GM19397 (cell line): Measurements from ENCODE around the gene DIS3L2.
"Not testable (repeated sequence)": the region's sequence is repeated elsewhere in the genome, so short reads cannot be mapped to it uniquely, and the experiment has no call there.

Source experiments
- ATAC-seq: cut with Tn5 transposase; IDR thresholded peaks from one replicate; pipeline ENCODE4 v1.9.1; 2021; ENCODE audit warnings: mild to moderate bottlenecking, moderate library complexity; ENCODE audit not compliant: unreplicated experiment

DIS3L2 gene

DNA sequence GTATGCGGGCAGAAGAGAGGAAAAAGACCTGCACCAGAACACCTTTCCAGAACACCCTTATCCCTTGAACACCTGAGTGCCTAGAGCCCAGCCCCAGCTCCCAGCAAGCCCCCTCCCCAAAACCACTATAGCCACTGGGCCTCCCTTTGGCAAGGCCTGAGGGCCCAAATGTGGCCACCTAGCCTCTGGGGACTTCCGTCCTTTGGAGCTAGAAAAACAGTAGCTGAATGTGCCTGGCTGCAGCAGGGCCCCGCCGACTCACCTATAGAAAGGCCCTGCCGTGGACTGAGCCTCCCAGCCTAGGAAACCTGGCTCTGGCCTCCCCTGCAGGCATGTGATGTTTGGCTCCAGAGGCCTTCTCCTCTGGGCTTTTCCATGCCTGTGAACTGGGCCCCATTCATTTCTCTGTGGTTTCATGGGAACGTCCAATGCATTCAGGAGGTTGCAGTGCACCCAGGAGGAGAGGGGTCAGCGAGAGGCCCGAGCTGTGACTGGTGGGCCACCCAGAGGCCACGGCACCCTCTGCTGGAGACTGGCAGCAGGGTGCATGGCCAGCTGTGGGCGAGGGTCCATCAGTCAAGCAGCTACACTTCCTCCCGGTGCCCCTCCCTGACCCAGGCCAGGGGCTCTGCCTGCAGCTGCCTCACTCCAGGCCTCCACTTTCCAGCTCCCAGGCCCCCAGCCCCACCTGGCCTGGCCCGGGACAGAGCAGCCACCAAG lies 401.7 kb downstream of the DIS3L2 start:
- not testable (repeated sequence) for ATAC-seq

DNA sequence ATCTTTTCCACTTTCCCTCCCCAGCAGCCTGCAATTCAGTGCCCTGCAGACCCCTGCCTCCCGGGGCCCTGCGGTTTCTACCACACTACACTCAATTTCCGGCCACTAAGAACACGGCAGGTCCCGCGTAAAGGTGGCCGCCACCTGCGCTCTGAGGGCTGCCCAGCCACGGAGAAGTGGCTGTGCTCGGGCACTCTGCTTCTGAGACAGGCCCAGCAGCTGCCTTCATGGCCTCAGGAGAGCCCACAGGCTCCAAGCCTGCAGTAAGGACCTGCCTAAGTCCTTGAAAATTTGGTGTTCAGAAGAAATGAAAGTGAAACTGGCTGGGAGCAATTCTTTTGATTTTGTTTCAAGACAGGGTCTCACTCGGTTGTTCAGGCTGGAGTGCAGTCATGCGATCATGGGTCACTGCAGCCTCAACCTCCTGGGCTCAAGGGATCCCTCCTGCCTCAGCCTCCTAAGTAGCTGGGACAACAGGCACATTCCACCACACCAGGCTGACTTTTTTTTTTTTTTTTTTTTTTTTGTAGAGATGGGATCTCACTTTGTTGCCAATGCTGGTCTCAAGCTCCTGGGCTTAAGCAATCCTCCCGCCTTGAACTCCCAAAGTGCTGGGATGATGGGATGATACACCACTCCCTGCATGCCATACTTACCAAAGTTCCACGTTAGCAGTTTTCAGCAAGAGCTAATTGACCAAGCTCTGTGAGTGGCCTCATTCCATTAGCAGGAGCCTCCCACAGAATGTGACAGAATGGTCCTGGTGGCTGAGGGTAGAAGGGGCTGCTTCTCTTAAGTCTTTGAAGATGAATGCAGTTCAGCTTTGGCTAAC lies 402.5 kb downstream of the DIS3L2 start:
- ATAC-seq = no peak

DNA sequence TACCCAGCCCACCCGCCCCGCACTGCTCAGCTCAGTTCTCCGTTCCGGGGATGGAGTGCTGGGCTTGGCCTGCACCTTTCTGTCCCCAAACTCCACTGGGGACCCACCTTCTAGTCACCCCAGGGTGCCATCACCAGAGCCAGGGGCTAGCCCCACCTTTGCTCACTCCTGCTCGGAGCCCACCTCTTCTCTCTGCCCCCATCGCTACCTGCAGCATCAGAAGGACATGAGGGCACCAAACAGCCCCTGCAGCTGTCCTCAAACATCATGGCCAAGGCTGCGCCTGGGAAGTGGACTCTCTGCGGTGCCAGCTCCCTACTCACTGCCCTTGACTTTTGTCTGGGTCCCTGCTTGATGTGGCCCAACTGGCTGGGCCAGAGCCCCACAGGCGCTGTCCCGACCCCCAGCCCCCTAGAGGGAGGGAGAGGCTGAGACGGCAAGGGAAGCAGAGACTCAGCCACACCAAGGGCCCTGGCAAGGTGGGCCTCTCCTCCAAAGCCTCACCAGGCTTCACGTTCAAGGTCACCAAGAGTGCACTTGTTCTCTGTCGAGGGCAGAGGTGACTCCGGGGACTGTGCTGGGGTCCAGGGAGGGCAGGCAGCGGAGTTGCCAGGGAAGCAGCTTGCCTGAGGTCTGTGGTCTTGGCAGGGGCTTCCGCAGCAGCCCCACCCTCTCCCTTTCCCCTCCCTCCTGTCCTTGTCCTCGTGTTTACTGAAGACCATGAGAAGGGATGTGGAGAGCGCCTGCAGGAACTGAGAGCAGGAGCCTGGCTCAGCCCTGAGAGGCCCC lies 403.5 kb downstream of the DIS3L2 start:
- not testable (repeated sequence) for ATAC-seq

DNA sequence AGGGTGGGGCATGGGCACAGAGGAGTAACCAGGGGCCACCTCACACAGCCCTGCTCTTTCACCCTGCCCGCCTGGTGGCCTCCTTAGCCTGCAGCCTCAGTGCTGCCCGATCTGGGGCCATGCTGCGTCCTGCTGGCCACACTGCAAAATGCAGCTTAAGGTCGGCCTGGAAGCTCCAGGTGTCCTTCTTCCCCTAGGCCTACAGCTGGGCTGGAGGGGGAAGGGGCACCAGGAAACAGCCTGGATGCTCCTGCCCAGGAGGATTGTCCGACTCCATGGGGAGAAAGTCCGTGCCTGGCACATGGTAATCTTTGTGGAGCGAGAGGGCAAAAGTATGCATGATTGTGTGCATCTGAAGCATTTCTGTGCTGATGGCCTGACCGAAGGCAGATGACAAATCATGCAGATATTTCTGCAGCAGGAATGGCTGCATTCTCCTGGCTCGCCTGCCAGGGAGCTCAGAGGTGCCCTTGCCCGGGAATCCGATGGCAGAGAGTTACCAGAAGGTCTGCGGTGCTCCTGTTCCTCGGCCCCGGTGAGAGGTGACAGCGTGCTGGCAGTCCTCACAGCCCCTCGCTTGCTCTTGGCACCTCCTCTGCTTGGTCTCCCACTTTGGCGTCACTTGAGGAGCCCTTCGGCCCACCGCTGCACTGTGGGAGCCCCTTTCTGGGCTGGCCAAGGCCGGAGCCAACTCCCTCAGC lies 404.3 kb downstream of the DIS3L2 start:
- ATAC-seq = no peak

DNA sequence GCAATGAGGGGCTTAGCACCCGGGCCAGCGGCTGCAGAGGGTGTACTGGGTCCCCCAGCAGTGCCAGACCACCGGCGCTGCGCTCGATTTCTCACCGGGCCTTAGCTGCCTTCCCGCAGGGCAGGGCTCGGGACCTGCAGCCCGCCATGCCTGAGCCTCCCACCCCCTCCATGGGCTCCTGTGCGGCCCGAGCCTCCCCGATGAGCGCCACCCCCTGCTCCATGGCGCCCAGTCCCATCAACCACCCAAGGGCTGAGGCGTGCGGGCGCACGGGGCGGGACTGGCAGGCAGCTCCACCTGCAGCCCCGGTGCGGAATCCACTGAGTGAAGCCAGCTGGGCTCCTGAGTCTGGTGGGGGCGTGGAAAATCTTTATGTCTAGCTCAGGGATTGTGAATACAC lies 404.9 kb downstream of the DIS3L2 start:
- not testable (repeated sequence) for ATAC-seq

DNA sequence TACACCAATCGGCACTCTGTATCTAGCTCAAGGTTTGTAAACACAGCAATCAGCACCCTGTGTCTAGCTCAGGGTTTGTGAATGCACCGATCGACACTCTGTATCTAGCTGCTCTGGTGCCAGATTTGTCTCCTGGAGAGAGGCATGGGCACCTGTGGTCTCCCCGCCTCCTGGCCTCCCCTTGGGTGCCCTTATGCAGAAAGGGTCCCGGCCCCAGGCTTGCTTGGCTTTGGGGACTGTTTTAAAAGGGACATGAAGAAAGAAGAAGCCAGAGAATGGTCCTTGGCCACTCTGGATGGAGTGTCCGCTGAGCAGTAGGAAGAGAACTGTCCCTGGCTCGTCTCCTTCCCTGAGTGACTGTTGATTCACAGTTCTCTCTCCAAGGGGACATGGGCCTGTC lies 405.5 kb downstream of the DIS3L2 start:
- ATAC-seq = no peak

DNA sequence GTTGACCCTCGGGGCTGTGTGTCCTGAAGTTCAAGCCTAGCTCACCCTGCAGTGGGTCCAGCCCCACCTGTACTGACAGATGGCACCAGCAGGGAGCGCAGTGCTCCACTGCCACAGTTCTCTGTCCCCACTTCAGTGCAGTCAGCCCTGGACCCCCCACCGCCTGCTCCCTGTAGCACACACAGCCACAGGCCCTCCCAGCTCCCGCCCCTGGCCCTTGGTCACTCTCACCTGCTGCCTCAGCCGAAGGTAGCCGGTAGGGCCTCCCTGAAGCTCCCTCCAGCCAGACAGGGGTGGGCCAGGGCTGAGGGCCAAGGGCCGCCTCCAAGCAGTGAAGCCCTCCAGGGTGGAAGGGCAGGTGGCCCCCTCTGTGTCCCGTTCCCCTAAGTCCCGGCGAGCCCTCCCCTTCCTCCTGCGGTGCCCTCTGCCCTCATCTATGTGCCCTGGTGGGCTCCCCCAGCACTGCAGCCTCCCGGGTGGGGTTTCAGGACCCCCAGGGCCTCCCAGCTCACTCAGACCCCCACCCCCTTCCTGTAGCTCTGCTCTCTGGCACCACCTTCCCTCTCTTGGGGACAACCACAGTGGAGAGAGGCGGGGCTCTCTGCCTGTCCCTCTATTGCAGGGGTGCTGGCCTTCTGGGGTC lies 406.2 kb downstream of the DIS3L2 start:
- no peak for ATAC-seq

DNA sequence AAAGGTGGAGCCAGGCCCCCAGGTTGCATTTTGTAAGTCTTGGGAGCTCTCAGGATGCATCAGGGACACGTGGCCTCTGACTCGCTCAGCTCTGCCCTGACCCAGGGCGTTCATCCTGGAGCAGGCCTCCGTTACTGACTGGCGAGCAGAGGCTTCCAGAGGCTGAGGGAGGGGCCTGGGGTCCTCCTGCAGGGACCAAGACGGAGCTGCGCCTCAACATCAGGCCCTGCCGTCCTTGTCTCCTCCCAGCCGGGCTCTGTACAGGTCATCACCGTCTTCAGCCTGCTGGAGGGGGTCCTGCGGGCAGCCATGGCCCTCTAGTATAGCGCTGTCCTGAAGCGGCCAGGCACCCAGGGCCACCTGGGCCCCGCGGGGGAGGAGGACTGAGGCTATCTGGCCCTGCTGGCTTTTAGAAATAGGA lies 406.8 kb downstream of the DIS3L2 start:
- no peak for ATAC-seq

DNA sequence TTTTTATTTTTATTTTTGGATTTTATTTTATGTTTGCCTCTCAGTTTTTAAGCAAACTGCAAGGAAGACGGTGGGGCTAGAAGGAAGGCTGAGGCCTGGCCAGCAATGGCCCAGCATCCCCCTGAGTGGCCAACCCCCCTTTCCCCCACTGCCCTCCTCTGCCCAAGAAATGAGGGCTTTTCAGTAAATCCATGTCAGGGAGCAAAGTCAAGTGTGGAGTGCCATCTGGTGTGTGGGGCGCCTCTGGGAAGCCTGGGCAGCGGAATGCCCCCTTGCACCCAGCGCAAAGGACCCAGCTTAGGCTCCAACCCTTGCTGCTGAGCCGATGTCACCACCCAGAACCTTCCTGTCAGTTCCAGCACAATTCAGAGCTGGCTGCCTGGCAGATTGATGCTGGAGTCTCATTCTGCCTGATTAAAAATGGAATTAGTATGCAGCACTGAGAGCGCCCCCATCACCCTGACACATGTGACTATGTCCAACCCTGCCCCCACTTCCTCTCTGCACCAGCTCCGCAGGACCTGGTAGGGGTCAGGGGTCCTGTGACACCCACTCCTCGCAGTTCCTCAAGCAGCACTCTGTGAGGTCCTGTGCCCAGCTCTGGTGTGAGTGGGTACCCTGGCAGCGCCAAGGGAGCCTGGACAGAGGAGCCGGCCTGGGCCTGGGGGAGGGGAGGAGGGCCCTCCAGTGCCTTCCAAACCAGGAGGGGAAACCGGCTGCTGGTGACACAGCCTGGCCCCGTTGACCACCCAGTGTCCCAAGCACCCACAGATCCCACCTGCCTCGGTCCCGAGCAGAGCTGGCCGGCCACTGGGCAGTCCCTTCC lies 407.8 kb downstream of the DIS3L2 start:
- ATAC-seq = no peak

DNA sequence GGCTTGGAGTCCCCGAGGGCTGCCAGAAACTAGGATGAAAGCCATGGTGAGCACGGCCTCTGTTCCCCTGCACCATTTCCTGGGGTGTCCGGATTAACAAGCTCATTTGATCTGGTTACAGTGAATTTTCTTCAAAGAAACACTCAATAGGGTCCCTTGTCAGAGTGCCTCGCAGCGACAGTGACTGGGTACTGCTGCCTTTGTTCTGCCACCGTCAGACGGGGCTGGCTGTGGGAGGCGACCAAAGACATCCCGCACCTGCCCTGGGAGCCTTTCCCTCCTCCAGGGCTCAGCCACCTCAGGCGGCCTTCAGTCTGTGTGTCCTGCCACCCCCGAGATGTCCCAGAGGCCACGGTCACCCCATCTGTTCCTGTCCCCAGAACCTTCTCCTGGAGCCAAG lies 408.5 kb downstream of the DIS3L2 start:
- ATAC-seq = not testable (repeated sequence)

DNA sequence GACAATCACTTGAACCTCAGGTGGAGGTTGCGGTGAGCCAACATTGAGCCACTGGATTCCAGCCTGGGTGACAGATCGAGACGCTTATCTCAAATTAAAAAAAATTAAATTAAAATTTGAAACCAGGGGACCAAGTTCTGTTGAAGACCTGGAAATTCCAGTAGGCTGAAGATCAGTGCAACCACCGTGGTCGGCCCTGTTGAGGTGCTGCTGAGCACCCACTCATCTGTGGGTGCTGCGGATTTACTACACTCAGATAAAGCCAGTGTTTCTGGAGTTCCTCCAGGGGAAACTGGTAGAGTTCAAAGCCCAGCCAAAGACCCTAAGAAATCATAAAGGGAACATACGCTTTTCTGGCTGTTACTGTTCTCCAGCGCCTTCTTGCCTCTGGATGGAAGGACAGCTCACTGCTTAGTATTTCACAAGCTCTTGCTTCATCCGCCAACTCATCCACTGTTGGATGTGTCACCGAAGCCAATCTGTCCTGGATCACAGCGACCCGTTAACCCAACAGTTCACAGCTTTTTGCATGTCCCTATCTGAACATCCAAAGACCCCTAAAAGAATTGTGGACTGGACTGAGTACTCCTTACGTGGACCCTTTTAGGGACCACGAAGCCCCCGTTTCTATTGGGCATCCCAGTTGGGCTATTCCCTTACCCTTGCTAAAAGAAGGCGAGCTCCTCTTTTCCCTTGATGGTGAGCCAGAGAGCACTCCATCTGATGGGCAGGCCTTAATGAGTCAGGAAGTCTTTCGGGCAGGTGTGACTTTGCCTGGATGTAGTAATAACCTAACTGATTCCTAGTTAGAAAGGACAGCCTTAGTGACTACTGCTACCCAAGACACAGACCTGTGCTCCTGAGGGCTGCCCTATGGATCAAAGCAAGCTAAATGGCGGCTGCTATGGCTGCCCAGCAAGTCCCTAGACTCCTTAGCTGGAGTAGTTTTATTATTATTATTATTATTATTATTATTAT lies 411.0 kb downstream of the DIS3L2 start:
- ATAC-seq = no peak

DNA sequence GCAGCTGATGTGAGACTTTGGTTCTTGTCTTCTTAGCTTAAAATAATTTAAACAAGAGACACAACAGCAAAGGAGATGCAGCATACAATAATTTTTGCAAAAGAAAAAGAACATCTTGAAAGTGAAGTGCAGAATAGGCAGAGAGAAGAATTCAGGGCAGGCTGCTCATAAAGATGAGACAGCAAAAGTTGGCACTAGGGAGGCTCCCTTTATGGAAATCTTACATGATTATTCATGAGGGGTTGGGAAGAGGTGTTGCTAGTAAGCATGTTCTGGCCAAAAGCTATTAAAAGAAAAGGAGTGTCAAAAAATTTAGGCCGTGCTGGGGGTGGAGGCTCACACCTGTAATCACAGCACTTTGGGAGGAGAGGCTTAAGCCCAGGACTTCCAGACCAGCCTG lies 412.8 kb downstream of the DIS3L2 start:
- ATAC-seq = no peak

DNA sequence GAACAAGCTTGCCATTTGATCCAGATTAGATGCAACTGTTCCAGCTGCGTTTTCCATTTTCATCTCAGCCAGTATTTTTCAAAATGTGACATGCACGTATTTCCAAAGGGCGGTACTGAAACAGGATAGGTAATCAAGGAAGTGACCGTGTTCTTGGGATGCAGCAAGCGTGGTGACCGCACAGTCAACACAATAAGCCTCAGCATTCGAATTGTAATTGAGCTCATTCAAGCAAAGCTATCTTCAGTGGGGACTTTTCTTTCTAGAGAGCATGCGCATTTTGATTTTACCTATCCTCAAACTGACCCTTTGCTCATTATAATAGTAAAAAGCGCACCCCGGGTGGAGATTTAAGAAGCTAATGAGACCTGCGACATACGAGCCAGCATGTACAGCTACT lies 413.7 kb downstream of the DIS3L2 start:
- ATAC-seq = no peak

DNA sequence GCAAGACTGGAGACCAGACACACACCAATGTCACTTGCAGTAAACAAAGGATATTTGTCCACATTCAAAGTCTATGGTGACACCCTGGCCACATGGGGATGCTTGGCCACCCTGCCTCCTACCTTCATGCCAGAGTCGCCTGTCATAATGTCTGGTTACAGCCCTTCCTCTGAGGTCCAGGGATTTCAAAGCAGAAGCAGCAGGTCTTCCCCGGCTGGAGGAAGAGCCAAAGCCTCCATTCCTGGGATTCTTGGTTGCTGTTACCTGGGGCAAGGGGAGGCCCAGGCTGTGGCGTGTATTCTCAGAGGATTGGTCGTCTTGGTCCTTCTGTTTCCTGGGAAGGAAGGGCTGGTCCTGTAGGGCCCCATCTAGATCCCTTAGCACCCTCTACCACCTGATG lies 414.7 kb downstream of the DIS3L2 start:
- ATAC-seq = no peak

DNA sequence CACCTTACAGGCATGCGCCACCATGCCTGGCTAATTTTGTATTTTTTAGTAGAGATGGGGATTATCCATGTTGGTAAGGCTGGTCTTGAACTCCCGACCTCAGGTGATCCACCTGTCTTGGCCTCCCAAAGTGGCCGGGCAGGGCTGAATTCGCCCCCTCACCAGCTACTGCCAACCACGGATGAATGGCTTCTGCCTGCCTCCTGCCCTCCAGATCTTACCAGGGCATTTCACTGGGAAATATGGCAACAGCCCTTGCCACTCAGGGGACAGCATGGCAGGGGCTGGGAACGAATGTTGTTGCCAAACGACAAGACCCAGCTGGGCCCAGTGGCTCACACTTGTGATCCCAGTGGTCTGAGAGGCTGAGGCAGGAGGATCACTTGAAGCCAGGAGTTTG lies 415.2 kb downstream of the DIS3L2 start:
- no peak for ATAC-seq

DNA sequence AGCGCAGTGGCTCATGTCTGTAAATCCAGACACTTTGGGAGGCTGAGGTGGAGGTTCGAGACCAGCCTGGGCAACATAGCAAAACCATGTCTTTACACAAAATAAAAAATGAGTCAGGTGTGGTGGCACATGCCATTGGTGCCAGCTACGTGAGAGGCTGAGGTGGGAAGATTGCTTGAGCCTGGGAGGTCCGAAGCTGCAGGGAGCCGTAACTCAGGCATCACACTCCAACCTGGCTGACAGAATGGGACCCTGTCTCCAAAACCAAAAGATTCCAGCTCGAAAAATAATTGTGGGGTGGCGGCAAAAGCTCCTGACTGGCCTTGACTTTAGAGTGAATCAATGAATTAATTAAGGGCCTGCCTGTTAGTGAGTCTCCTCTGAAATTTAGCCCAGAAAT lies 415.8 kb downstream of the DIS3L2 start:
- ATAC-seq = no peak

DNA sequence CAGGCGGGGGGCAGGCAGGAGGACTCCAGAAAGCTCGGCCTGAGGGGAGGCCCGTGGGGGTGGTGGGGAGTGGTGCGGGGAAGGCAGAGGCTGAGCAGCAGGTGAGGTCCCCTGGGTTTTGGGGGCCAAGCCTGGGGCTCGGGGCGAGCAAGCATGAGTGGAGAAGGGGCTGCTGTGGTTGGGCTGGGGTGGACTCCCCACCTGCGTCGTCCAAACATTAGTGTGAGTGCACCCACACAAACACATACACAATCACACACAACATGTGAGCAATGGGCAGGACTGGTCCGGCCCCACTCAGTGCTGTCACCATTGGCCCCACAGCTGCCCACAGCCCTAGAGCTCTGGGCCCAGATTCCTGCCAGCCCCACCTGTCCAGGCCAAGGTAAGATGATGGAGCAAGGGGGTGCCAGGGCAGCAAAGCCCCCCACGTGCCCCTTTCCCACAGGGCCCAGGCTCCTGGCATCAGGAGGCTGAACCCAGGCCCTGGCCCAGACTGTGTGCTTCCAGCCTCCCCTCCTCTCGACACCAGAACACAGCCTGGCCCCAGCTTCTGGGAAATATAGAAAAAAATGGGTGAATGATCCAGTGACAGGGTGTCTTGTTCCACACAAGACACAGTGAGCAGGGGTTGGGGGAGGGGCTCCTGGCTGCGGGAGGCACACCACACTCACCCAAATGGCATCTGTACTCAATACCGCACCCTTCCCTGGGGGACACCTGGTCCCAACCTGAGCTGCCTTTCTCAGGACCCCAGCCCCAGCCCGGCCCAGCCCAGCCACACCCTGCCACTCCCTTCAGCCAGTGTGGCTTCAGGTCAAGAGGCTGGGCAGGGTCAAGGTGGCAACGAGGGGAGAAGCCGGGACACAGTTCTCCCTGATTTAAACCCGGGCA lies 416.6 kb downstream of the DIS3L2 start:
- ATAC-seq = no peak
